ENCODE results near the gene NCCRP1. TPM values are rescaled to one million over a fixed set of nuclear protein-coding genes. Genes with fewer than 3 reads are reported as not detected.
A peak's percentile ranks its signal among the peaks of the same experiment; 100 is the strongest.
"Not testable (repeated sequence)": the region's sequence is repeated elsewhere in the genome, so short reads cannot be mapped to it uniquely, and the experiment has no call there.

The NCCRP1 gene
- polyA plus RNA-seq, 3 donors: 1.3 to 4.5 (median 1.7) TPM

DNA sequence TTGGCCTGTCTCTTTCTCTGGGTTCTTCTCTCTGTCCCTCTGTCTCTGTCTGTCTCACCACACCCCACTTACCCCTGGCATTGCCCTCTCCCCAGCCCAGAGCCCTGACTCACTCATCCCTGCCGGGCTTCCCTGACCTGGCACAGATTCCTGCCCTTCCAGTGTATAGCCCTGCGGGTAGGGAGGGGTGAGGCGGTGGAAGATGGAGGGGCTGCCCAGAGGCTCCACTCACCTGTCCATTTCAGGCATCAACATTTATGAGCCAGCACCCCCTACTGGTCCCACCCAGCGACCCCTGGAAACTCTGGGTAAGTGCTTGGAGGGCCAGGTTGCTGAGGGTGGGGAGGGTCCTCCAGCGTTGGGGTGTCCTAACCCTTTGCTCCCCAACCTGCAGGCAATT lies 1.0 kb downstream of the NCCRP1 start:
- no peak for DNase-seq (ENCODE audit: extremely low read depth in 1 of 11, low read depth in 9 of 11, low spot score in 4 of 11)

DNA sequence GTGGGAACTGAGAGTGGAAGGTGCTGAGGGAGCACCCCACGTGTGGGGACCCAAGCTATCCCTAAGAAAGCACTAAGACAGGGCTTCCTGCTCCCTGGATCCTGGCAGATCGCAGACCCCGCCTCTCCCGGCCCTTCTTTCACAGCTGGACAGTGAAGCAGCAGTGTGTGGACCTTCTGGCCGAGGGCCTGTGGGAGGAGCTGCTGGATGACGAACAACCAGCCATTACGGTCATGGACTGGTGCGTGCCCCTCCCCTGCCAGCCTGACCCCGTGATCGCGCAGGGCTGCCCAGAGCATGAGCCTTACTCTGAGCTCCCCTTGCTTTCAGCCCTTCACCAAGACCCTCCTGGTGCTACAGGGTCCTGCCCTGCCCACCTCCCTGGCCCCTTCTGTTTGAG lies 2.3 kb downstream of the NCCRP1 start:
- peak in 10 of 11 donors; percentile 38 to 83 (median 66) for DNase-seq (ENCODE audit: extremely low read depth in 1 of 11, low read depth in 9 of 11, low spot score in 4 of 11)

DNA sequence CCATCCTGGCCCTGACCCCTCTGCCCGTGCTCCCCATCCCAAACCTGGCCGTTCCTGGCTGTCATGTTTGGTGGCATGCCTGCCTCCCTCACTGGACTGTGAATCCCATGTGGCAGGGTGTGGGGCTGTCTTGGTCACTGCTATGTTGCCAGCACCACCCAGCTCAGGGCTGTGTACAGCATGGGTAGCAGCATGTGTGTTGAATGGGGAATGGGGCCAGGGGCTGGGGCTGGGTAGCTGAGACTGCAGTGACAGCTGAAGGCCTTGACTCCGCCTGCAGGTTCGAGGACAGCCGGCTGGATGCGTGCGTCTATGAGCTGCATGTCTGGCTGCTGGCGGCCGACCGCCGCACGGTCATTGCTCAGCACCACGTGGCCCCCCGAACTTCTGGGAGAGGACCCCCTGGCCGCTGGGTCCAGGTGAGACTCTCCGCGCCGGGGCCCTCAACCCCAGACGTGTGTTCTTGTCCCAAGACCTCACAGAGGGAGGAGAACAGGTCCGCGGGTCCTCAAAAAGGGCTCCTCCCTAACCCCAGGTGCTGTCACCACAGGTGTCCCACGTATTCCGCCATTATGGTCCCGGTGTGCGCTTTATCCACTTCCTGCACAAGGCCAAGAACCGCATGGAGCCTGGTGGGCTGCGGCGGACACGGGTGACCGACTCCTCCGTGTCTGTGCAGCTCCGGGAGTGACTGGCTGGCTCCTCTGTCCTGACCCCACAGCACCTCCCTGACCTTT lies 3.5 kb downstream of the NCCRP1 start:
- DNase-seq (ENCODE audit: extremely low read depth in 1 of 11, low read depth in 9 of 11, low spot score in 4 of 11): no peak

DNA sequence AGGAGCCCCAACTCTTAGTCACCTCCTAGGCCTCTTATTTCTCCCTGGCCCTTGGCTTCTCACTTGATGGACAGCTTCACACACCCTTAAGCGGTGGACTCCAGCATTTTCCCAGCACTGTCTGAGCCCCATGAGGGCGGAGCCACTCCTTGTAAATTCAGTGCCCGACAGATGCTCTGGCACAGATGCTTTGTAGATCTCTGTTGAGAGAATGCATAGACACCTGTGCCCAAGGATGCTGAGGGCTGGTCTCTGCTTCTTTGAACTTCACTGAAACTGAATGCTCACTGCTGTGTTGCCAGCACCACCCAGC lies 4.0 kb downstream of the NCCRP1 start:
- no peak for DNase-seq (ENCODE audit: extremely low read depth in 1 of 11, low read depth in 9 of 11, low spot score in 4 of 11)

DNA sequence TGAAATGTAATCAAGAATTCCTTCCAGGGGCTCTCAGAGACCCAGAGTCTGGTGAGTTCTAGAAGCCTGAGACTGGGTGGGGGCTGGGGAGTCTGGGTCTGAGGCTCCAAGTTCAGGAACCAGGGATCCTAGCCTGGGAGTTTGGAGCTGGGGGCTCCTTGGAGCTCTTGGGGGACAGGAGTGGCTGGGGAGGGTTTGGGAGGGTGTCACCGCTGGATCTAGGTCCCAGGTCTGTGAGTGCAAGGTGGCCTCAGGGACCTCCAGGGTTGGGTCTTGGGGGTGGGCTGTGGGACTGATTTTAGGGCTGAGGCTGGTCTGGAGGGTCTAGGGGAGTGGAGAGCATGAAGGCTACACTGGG lies 6.2 kb downstream of the NCCRP1 start:
- no peak for DNase-seq (ENCODE audit: extremely low read depth in 1 of 11, low read depth in 9 of 11, low spot score in 4 of 11)

DNA sequence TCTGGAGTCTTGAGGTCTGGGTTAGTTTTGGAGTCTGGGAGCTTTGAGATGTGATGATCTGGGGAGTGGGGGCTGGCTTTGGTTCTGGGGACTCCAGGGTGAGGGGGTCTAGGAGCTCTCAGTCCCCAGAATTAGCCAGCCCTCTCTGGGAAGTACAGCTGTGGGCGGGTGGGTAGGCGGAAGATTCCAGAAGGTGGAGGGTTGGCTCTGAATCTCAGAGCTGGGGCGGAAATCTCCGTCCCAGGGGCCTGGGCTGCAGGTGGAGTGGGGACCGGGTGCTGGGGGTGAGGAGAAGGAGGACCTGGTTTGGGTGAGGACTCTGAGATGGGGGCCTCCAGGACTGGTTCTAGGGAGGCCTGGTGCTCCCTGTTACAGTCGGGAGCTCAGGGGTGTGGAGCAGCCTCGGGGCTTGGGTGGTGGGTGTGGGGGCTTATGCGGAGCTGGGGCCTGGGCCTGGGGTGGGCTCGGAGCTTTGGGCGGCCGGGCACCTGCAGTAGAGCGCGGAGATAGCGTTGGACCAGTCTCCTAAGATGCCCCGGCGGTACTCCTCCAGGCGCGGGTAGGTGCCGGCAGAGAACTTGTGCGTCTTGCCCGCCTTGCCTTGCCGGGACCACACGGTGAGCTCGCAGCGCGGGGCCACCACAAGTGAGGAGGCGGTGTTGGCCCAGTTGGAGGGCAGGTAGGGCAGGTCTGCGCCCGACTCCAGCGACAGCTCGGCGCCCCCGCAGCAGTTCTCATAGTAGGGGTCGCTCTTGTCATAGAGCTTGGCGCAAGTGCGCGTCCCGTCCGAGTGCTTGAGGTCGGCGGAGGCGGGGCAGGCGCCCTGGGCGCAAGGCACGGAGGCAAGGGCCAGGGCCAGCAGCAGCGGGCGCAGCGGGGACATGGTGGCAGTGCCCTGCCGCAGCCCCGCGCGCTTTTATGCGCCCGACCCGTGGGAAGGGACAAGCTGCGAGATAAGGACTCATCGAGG lies 6.9 kb downstream of the NCCRP1 start, which contains the start of gene SYCN:
SYCN (minus strand) TSS at position 892 of the 970 bp plus-strand sequence; CDS start at position 883, 9 bp downstream.
- no peak for DNase-seq (ENCODE audit: extremely low read depth in 1 of 11, low read depth in 9 of 11, low spot score in 4 of 11)

DNA sequence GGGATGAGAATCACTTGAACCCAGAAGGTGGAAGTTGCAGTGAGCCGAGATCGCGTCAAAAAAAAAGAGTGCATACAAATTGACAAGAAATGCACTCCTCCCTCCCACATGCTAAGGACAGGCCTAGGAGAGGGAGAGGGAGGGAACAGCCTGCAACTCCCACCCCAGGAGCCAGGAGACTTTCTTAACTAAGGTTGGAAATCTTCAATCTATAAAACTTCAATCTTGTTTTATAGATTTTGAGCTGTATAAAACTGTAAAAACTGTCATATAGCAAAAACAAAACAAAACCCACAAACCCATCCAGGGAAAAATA lies 8.6 kb downstream of the NCCRP1 start:
- no peak for DNase-seq (ENCODE audit: extremely low read depth in 1 of 11, low read depth in 9 of 11, low spot score in 4 of 11)

DNA sequence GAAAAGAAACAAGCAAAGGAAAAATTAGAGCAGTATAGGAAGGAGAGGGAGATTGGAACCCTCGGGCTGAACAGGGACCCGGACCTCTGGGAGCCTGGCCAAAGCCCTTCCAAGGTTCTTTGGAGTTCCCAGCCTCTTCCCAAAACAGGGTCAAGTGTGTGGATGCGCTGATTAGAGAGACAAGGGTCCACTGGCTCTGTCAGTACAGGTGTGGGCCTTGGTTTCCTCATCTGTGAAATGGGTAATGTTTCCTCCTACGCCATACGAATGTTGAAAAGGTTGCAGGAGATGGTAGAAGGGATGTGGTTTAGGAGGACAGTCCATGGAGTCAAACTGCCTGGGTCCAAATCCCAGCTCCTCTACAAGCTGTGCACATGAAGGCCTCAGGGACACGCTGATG lies 9.4 kb downstream of the NCCRP1 start:
- no peak for DNase-seq (ENCODE audit: extremely low read depth in 1 of 11, low read depth in 9 of 11, low spot score in 4 of 11)

DNA sequence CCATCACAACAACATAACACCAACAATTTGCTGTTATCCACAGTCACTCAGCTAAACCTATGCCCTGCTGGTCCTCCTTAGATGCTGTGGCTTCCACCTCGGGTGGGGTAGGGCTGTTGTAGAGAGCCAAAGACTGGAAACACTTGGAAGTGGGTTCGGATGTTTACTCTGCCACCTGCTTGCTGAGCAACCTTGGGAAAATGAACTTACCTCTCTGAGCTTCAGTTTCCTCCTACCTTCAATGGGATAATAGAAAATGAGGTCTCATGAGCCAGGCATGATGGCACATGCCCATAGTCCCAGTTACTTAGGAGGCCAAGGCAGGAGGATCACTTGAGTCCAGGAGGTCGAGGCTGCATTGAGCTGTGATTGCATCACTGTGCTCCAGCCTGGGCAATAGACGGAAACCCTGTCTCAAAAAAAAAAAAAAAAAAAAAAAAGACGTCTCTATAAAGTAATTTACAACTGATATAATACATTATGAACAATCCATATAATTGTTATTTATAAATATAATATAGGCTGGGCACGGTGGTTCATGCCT lies 10.6 kb downstream of the NCCRP1 start:
- DNase-seq (ENCODE audit: extremely low read depth in 1 of 11, low read depth in 9 of 11, low spot score in 4 of 11): no peak

DNA sequence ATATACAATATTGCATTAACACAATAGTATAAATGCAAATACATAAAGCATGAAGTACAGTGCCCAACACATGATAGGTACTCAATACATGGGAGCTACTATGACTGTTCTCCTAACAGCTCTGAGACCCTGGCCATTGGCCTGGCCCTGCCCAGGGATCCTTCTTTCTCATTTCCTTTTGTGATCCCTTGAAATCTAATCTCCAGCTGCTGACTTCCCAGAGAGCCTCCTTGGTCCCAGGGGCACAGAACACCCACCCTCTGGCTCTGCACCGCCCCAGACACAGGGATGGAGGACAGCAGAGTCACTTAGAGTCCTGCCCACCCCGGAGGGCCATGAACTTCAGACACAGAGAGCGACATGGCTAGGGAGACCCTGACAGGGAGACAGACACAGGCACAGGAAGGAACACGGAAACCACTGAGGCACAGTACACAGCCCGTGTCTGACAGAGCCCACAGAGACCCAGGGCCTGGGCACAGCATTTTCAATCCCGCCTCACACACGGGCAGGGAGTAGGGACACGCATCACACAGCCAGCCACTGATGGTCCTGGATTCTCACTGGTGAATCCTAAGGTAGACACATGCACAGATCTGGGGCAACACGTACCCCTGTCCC lies 11.5 kb downstream of the NCCRP1 start:
- DNase-seq (ENCODE audit: extremely low read depth in 1 of 11, low read depth in 9 of 11, low spot score in 4 of 11): no peak

DNA sequence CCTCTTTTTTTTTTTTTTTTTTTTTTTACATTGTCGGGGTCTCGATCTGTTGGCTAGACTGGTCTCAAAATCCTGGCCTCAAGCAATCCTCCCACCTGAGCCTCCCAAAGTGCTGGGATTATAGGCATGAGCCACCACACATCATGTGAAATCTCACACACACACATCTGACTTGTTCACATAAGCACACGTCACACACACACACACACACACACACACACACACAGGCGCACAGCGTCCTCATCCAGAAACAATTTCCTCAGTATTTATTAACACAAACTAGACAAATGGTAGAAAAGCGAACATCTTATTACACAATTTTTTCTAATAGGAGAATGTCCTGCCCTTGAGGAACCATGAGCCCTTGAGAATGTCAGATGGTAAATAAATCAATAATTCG lies 12.4 kb downstream of the NCCRP1 start:
- no peak for DNase-seq (ENCODE audit: extremely low read depth in 1 of 11, low read depth in 9 of 11, low spot score in 4 of 11)

DNA sequence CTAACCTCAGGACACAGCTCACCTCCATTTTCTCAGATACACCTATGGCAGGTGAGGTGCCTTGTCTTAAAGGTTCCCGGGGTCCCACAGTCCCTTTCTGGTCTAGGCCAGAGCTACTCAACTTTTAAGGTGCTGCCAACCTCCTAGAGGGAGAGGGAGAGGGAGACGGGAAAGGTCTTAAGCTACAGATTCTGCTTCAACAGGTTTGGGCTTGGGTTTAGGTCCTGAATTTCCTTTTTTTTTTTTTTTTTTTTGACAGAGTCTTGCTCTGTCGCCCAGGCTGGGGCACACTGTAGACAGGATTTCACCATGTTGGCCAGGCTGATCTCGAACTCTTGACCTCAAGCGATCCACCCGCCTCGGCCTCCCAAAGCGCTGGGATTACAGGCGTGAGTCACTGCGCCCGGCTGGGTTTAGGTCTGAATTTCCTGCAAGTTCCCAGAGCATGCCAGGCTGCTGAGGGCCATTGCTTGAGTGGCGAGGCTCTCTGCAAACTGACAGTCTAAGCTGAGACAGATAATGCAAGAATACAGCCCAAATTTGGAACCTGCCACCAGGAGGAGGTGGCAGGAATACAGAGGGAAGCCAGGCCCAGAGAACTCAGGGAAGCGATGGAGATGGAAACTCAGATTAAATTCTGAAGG lies 15.1 kb downstream of the NCCRP1 start:
- DNase-seq (ENCODE audit: extremely low read depth in 1 of 11, low read depth in 9 of 11, low spot score in 4 of 11): no peak

DNA sequence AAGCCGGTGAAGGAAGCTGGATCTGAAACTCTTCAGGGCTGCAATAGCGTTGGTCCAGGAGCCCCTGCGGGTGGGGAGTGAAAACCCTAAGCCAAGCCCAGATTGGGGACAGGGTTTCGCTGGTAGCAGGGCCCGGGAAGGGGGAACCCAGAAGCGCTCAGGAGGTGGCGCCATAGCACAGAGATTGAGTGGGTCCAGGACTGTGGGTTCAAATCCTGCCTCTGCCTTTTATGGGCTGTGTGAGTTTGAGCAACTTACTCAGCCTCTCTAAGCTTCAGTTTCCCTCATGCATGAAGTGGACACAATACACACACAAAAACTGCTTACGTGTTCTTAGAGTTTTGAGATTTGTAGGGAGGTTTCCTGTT lies 15.6 kb downstream of the NCCRP1 start:
- no peak for DNase-seq (ENCODE audit: extremely low read depth in 1 of 11, low read depth in 9 of 11, low spot score in 4 of 11)

DNA sequence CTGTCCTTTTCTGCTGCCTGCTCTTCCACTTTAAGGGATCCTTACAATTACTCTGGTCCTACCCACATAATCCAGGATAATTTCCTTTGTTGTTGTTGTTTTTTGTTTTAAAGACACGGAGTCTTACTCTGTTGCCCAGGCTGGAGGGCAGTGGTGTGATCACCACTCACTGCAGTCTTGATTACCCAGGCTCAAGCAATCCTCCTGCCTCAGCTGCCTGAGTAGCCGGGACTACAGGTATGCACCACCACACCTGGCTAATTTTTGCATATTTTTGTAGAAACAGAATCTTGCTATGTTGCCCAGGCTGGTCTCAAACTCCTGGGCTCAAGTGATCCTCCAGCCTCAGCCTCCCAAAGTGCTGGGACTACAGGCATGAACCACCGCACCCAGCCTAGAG lies 18.6 kb downstream of the NCCRP1 start:
- DNase-seq (ENCODE audit: extremely low read depth in 1 of 11, low read depth in 9 of 11, low spot score in 4 of 11): not testable (repeated sequence)

DNA sequence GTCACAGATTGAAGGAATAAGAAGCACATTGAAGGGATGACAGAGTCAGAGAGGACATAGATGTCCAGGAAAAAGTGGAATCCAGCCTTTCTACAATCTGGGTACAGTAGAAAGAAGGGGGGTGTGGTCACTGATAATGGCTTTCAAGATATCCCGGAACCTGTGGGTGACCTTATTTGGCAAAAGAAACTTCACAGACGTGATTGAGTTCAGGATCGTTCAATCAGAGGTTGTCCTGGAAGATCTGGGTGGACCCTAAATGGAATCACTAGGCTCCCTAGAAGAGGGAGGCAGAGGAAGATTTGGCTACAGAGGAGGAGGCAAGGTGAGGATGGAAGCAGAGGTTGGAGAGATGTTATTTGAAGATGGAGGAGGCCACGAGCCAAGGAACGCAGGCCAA lies 20.3 kb downstream of the NCCRP1 start:
- DNase-seq (ENCODE audit: extremely low read depth in 1 of 11, low read depth in 9 of 11, low spot score in 4 of 11): no peak

DNA sequence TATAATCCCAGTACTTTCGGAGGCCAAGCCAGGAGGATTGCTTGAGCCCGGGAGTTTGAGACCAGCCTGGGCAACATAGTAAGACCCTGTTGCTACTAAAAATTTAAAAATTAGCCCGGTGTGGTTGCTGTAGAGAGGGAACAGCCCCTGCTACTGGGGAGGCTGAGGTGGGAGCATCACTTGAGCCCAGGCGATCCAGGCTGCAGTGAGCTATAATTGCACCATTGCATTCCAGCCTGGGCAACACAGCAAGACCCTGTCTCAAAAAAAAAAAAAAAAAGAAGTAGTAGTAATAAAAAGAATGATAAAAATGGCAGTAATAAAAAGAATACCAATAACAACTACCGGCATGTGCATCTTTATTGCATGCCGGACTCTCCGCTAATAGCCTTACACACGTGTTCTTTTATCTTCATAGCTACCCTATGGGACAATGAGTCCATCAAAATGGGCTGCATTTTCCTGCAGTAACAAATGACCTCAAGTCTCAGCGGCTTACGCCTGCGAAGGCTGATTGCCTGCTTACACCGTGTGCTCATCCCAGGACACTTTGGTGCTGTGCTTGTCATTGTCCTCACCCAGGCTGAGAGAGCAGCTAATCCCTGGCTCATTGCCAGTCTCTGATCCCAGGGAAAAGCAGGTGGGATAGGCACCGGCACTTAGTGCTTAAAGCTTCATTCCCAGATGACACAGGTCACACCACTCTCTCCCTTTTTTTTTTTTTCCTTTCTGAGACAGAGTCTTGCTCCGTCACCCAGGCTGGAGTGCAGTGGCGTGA lies 21.7 kb downstream of the NCCRP1 start:
- DNase-seq (ENCODE audit: extremely low read depth in 1 of 11, low read depth in 9 of 11, low spot score in 4 of 11): no peak

DNA sequence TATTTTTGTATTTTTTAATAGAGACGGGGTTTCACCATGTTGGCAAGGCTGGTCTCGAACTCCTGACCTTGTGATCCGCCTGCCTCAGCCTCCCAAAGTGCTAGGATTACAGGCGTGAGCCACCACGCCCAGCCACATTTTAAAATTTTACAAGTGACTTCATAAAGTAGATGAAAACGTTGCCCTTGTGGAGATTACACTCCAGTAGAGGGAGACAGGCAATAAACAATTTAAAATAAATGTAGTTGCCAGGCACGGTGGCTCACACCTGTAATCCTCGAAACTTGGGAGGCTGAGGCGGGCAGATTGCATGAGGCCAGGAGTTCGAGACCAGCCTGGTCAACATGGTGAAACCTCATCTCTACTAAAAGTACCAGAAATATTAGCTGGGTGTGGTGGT lies 22.3 kb downstream of the NCCRP1 start:
- DNase-seq (ENCODE audit: extremely low read depth in 1 of 11, low read depth in 9 of 11, low spot score in 4 of 11): not testable (repeated sequence)

DNA sequence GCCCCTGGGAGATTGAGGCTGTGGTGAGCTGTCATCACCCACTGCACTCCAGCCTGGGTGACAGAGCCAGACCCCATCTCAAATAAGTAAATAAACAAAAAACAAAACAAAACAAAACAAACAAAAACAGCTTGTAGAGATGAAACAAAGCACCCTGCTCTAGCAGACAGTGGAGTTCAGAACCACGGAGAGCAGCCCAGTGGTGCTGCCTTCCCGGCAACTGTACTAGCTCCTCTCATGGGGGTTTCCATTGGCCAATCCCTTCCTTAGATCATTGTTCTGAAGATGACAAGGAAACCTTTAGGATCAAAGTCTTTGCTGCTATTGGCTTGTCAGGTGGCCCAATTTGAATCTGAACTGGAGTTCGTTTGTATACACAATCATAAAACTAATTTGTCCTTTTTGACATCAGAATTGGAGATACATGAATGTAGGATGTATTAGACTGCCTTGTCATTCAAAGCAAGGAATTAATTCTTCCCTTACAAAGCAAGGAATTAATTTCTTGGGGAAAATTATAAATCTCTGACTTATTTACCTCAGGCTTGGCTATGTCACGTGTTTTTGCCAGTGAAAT lies 27.0 kb downstream of the NCCRP1 start:
- peak in 4 of 11 donors; percentile 33 to 46 (median 38) for DNase-seq (ENCODE audit: extremely low read depth in 1 of 11, low read depth in 9 of 11, low spot score in 4 of 11)

Measured in renal cortex interstitium (tissue), 11 donors.